Mucosa of rectum (tissue), 2 donors: Measurements from ENCODE around the gene SH3RF3.

ENCODE experiments used
- H3K27ac ChIP-seq, 2 donors: one replicate each; pipeline ENCODE4 v1.7.0; 2013; ENCODE audit warnings: inconsistent platforms in 2 of 2, low read depth in 2 of 2, low read length in 2 of 2
- H3K27me3 ChIP-seq, 2 donors: one replicate each; pipeline ENCODE4 v1.7.0; 2013; ENCODE audit warnings: low read length in 2 of 2; ENCODE audit not compliant: control insufficient read depth in 2 of 2, insufficient read depth in 2 of 2
- H3K36me3 ChIP-seq, 2 donors: one replicate each; pipeline ENCODE4 v1.7.0; 2013; ENCODE audit warnings: low read length in 2 of 2; ENCODE audit not compliant: control insufficient read depth in 2 of 2, insufficient read depth in 2 of 2
- H3K4me1 ChIP-seq, 2 donors: one replicate each; pipeline ENCODE4 v1.7.0; 2013; ENCODE audit warnings: low read length in 2 of 2, mild to moderate bottlenecking in 1 of 2; ENCODE audit not compliant: control insufficient read depth in 2 of 2, insufficient read depth in 2 of 2
- H3K4me3 ChIP-seq, 2 donors: one replicate each; pipeline ENCODE4 v1.7.0; 2013; ENCODE audit warnings: low read length in 2 of 2
- H3K9ac ChIP-seq, 2 donors: one replicate each; pipeline ENCODE4 v1.7.0; 2013; ENCODE audit warnings: low read length in 2 of 2, low read depth in 1 of 2, mild to moderate bottlenecking in 1 of 2
- H3K9me3 ChIP-seq, 2 donors: one replicate each; pipeline ENCODE4 v1.7.0; 2013; ENCODE audit warnings: low read length in 2 of 2; ENCODE audit not compliant: control insufficient read depth in 2 of 2
- donor health status: healthy.
- donor health status: Normal muscosa, but diverticular disease.

Gene SH3RF3

GRCh38 chr2:109197491-109198418 is 68.8 kb downstream of the SH3RF3 start:
- H3K9ac ChIP-seq: no peak overlapping the region
- H3K36me3 ChIP-seq: no peaks in the 10 kb centered on the region
- no peaks in the 10 kb centered on the region for H3K27me3 ChIP-seq
- H3K27ac ChIP-seq: no peak overlapping the region
- H3K9me3 ChIP-seq: no peaks in the 10 kb centered on the region
- H3K4me1 ChIP-seq: no peaks in the 10 kb centered on the region
- no peak overlapping the region for H3K4me3 ChIP-seq

- no peak overlapping the region for H3K9ac ChIP-seq
- no peaks in the 10 kb centered on the region for H3K4me1 ChIP-seq
- H3K9me3 ChIP-seq: no peaks in the 10 kb centered on the region
- no peaks in the 10 kb centered on the region for H3K27me3 ChIP-seq
- no peak overlapping the region for H3K4me3 ChIP-seq
- no peak overlapping the region for H3K27ac ChIP-seq
- no peaks in the 10 kb centered on the region for H3K36me3 ChIP-seq
Observed at GRCh38 chr2:109199790-109200189, 70.8 kb downstream of the SH3RF3 start.

- no peaks in the 10 kb centered on the region for H3K9me3 ChIP-seq
- H3K27ac ChIP-seq: no peak overlapping the region
- H3K27me3 ChIP-seq: no peaks in the 10 kb centered on the region
- H3K9ac ChIP-seq: no peak overlapping the region
- no peak overlapping the region for H3K4me3 ChIP-seq
- H3K36me3 ChIP-seq: no peaks in the 10 kb centered on the region
- H3K4me1 ChIP-seq: no peaks in the 10 kb centered on the region
Observed at GRCh38 chr2:109200616-109201464, 71.8 kb downstream of the SH3RF3 start.

GRCh38 chr2:109201465-109202327 is 72.7 kb downstream of the SH3RF3 start:
- Histone ChIP-seq H3K36me3 (no peaks in the 10 kb centered on the region), H3K27ac (no peak overlapping the region), H3K27me3 (no peaks in the 10 kb centered on the region), H3K9me3 (no peaks in the 10 kb centered on the region), H3K9ac (no peak overlapping the region), H3K4me1 (no peaks in the 10 kb centered on the region), H3K4me3 (no peak overlapping the region)

- Histone ChIP-seq H3K27me3 (no peaks in the 10 kb centered on the region), H3K36me3 (no peaks in the 10 kb centered on the region), H3K27ac (no peak overlapping the region), H3K4me3 (no peak overlapping the region), H3K9ac (no peak overlapping the region), H3K9me3 (no peaks in the 10 kb centered on the region), H3K4me1 (no peaks in the 10 kb centered on the region)
Observed at GRCh38 chr2:109202486-109202885, 73.5 kb downstream of the SH3RF3 start.

GRCh38 chr2:109203246-109204011 is 74.4 kb downstream of the SH3RF3 start:
- Histone ChIP-seq H3K4me3 (no peak overlapping the region), H3K4me1 (no peaks in the 10 kb centered on the region), H3K27ac (no peak overlapping the region), H3K27me3 (no peaks in the 10 kb centered on the region), H3K9me3 (no peaks in the 10 kb centered on the region), H3K9ac (no peak overlapping the region), H3K36me3 (no peaks in the 10 kb centered on the region)

- Histone ChIP-seq H3K27ac (no peak overlapping the region), H3K27me3 (no peaks in the 10 kb centered on the region), H3K9me3 (no peaks in the 10 kb centered on the region), H3K36me3 (no peaks in the 10 kb centered on the region), H3K9ac (no peak overlapping the region), H3K4me3 (no peak overlapping the region), H3K4me1 (peaks cover 0 to 4% of the 10 kb centered on the region in 2 donors)
Observed at GRCh38 chr2:109204412-109204811, 75.4 kb downstream of the SH3RF3 start.

- Histone ChIP-seq H3K4me1 (peaks cover 0 to 4% of the 10 kb centered on the region in 2 donors), H3K9ac (no peak overlapping the region), H3K27me3 (no peaks in the 10 kb centered on the region), H3K27ac (no peak overlapping the region), H3K36me3 (no peaks in the 10 kb centered on the region), H3K9me3 (no peaks in the 10 kb centered on the region), H3K4me3 (no peak overlapping the region)
Observed at GRCh38 chr2:109205447-109205846, 76.4 kb downstream of the SH3RF3 start.

GRCh38 chr2:109206569-109207146 is 77.7 kb downstream of the SH3RF3 start:
- no peak overlapping the region for H3K9ac ChIP-seq
- H3K36me3 ChIP-seq: no peaks in the 10 kb centered on the region
- no peaks in the 10 kb centered on the region for H3K9me3 ChIP-seq
- peaks cover 0 to 4% of the 10 kb centered on the region in 2 donors for H3K4me1 ChIP-seq
- no peak overlapping the region for H3K27ac ChIP-seq
- H3K4me3 ChIP-seq: no peak overlapping the region
- no peaks in the 10 kb centered on the region for H3K27me3 ChIP-seq
